RWPE1 (cell line): Measurements from ENCODE around the gene NUDT1.

ENCODE experiments used
- CTCF ChIA-PET: fragments of 350-600 bp; sonication (Branson Sonifier 250); formaldehyde crosslinking; extraction: SDS; loops from one replicate; lab custom pipeline; 2021; lab: Yijun Ruan, JAX
- POLR2A ChIA-PET: fragments of 400-600 bp; formaldehyde crosslinking; extraction: SDS; loops from one replicate; lab custom pipeline; 2020; ENCODE audit warnings: antibody characterized with exemption; ENCODE audit not compliant: low non-redundant PET; lab: Yijun Ruan, JAX
- DNase-seq: peaks from one replicate; pipeline ENCODE4 v3.0.0; 2012; ENCODE audit warnings: low spot score
- H3K27ac ChIP-seq: fragments of 450-650 bp; 2 replicates; pipeline ENCODE4 v1.5.1; 2017
- TF ChIP-seq, protein P1 (sequence below): fragments of 450-650 bp; conservative IDR thresholded peaks from 2 replicates; pipeline ENCODE4 v1.5.1; 2017; ENCODE audit warnings: low read depth, mild to moderate bottlenecking

Gene NUDT1

DNA sequence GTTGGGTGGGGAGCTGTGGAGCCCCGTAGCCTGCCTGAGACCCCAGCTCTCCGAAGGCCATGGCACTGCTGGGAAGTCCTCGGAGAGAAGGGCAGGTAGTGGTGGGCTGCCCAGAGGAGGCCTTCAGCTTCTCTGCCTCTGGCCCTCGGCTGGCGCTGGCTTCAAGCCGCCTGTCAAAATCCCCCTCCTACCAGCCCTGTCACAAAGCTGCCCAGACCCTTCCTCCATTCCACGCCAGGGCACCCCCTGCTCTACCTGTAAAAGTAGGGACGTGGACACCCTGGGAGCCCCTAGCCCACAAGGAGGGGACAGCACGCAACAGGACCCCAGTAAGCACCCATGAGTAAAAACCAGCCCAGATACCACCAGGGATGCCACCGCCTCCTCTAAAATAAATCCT is 40.9 kb upstream of the NUDT1 start:
- TF ChIP-seq, protein P1, sequence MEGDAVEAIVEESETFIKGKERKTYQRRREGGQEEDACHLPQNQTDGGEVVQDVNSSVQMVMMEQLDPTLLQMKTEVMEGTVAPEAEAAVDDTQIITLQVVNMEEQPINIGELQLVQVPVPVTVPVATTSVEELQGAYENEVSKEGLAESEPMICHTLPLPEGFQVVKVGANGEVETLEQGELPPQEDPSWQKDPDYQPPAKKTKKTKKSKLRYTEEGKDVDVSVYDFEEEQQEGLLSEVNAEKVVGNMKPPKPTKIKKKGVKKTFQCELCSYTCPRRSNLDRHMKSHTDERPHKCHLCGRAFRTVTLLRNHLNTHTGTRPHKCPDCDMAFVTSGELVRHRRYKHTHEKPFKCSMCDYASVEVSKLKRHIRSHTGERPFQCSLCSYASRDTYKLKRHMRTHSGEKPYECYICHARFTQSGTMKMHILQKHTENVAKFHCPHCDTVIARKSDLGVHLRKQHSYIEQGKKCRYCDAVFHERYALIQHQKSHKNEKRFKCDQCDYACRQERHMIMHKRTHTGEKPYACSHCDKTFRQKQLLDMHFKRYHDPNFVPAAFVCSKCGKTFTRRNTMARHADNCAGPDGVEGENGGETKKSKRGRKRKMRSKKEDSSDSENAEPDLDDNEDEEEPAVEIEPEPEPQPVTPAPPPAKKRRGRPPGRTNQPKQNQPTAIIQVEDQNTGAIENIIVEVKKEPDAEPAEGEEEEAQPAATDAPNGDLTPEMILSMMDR, result no peak
- ChIA-PET CTCF (no interaction called here), POLR2A (interaction anchor here (0.7 kb wide), 1 partner anchor 16 kb away, joined by 3 read pairs; no protein-coding TSS in a partner anchor)
- DNase-seq, result no peak
- no peak overlapping the region for H3K27ac ChIP-seq

DNA sequence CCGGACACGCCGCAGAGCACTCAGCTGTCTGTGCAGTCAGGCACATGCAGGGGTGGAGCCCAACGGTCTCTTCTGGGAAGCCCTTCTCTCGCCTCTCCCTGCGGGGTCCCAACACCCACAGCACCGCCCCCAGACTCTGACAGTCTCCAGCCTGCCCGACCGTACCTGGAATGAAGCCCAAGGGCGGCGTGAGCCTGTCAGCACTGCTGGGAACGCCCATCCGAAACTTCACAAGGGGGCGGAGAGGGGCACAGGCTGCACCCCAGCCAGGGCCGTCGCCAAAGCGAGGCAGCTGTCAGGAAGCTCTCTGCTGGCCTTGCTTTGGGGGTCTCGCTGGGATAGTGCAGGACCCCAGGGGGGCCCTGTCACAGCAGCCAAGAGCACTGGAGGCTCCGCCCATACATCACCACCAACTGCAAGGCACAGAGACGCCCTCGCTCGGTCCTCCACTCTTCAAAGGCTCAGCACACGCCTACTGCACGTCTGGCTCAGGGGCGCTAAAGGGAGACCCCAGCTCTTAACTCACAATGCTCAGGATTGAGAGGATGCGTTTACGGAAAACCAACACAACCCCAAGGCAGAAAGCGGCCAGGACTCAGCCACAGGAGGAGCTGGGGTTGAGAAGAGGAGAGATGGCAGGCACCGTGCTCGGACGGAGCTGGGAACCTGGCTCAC is 40.2 kb upstream of the NUDT1 start:
- no peak overlapping the region for H3K27ac ChIP-seq
- ChIA-PET CTCF (no interaction called here), POLR2A (no interaction called here)

DNA sequence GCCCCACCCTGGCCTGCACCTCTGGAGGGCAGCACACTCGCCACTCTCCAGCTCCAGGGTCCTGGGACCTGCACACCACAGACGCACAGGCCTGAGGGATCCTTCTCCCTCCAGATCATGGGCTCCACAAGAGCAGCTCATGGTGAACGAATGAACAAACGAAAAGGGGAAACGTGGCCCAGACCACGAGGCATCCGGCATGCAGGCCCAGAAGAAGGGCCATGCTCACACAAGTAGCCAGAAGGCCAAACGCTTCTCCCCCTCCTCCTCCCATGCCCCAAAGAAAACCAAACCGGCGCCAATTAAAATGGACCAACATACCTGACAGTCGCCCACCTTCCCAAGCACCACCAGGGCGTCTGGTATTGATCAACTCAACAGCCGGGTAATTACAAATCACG is 39.7 kb upstream of the NUDT1 start:
- CTCF ChIA-PET, result no interaction called here
- POLR2A ChIA-PET, result no interaction called here
- DNase-seq, result no peak
- TF ChIP-seq, protein P1, result no peak
- no peak overlapping the region for H3K27ac ChIP-seq

More for the DNA sequence above, 40.2 kb upstream of the NUDT1 start:
- DNase-seq, result no peak
- TF ChIP-seq, protein P1, result no peak

DNA sequence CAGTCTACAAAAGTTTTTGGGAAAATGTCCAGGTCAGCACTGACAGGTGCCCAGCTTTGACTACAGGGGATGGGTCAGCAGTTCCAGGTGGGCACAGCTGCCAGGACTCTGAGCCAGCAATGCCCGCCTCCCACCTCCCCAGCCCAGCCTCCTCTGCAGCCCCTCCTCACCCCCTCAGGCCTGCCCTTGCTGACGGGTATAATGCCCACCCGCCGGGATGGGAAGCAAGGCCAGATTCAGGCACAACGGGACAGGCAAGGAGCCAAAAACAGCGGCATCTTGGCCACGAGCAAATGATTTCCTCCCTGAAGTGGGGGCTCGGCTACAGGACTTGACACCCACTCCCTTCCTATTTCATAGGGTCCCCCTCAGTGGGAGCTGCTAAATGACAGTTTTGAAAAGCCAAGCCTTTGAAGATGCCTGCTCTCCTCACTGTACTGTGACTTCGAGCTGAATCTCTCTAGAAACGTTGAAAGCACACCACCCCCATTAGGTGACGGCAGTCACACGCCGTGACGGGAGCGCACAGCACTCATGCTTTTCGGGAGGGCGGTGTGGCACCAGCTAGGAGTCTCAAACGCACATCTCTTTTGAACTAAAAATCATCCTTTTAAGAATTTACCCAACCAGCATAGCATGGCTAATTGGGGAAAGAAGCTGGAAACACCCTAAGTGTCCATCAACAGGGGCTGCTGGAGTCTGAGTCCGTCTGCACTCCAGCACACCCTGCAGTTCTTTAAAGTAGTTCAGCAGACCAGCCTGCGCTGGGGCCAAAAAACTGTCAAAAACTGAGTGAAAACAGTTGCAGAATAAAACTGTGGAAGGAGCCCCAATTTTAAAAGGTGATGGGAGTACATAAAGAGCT is 38.9 kb upstream of the NUDT1 start:
- ChIA-PET CTCF (interaction anchor here (0.6 to 0.7 kb wide), 2 partner anchors 22 to 104 kb away, joined by 3 read pairs; no protein-coding TSS in a partner anchor), POLR2A (no interaction called here)
- peak overlapping the region; percentile 5 for H3K27ac ChIP-seq
- TF ChIP-seq, protein P1, result no peak
- no peak for DNase-seq

DNA sequence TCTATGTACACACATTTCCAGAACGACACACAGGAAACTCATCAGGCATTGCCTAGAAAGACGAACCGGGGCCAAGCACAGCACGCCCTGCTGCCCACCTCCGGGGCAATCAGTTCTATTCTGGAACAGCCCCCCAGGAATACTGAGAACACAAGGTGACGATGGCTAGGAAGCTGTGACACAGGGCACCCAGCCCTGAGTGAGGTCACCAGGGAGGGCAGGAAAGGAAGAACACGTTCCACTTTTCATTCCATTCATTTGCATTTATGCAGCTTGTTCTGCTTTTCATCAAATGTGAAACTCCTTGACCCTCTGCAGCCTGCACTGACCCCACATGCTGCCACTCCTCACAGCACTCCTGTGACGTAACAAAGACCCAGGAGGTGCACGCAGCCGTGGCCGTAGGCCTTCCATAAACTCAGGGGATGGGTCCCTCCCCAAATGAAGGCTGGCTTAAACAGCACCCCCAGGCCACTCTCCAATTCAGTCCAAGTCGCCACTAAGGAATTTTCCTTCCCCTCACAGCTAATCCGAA is 38.2 kb upstream of the NUDT1 start:
- ChIA-PET CTCF (interaction anchor here (0.6 to 0.7 kb wide), 3 partner anchors 21 to 104 kb away, joined by 3 to 6 read pairs (median 3); no protein-coding TSS in a partner anchor), POLR2A (no interaction called here)
- peak overlapping the region; percentile 5 for H3K27ac ChIP-seq
- no peak for DNase-seq
- TF ChIP-seq, protein P1, result no peak

DNA sequence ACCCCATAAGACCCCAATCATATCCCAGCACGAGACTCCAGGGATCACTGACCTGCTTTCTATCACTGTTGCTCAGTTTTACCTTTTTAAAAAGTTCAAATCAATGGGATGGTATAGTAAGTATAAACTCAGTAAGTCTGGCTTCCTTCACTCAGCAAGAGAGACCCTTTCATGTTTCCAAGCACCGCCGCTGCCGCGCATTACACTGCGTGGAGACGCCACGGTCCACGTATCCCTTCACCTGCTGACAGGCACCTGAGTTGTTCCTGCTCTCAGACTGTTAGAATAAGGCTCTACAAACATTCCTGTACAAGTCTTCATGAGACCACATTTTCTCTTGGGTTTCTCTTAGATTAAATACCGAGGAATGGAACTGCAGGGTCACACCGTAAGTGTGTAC is 37.6 kb upstream of the NUDT1 start:
- ChIA-PET POLR2A (no interaction called here), CTCF (interaction anchor here (0.6 kb wide), 1 partner anchor 22 kb away, joined by 6 read pairs; no protein-coding TSS in a partner anchor)
- DNase-seq, result no peak
- H3K27ac ChIP-seq, result peak overlapping the region; percentile 5; the same call in 1 of the 2 replicates
- TF ChIP-seq, protein P1, result no peak
